ENCODE measurements around the gene PUS3.

- TF ChIP-seq EZH2 (IDR thresholded peaks at IDR 0.05; ENCODE audit: low read depth) (no peak), CTCF (conservative IDR thresholded peaks at IDR 0.05) (no peak)
Observed at GRCh38 chr11:125910226-125910849, 7.3 kb upstream of the PUS3 start.
